H1 (cell line): ENCODE measurements around the gene ADRA2B. TPM values are rescaled to one million over a fixed set of nuclear protein-coding genes. Genes with fewer than 3 reads are reported as not detected.

ENCODE experiments used
- CTCF ChIA-PET: fragments of 300-600 bp; sonication (Branson Sonifier 250); formaldehyde crosslinking; loops from one replicate; lab custom pipeline; 2021; ENCODE audit not compliant: partially characterized antibody; lab: Charles Lee
- POLR2A ChIA-PET: fragments of 300-600 bp; sonication (Branson Sonifier 250); formaldehyde crosslinking; loops from one replicate; lab custom pipeline; 2021; ENCODE audit warnings: inconsistent platforms; ENCODE audit not compliant: partially characterized antibody; lab: Charles Lee
- DNase-seq, 2 experiments: peaks; one replicate each; pipeline versions ENCODE4 v3.0.0 to v3.0.0-alpha.2; 2010 to 2022; ENCODE audit warnings: low spot score in 2 of 2, low read depth in 1 of 2, mixed read lengths in 1 of 2
- FAIRE-seq: peaks from 2 replicates; lab custom pipeline; 2011; peaks lifted over from hg19 to GRCh38; lab: Jason Lieb, UNC
- H2AFZ ChIP-seq: 2 replicates; pipeline ENCODE4 v1.8.1; 2012; ENCODE audit warnings: low read length, inconsistent platforms
- H2AK5ac ChIP-seq: 2 replicates; pipeline ENCODE4 v1.6.1; 2013; ENCODE audit warnings: low read depth, low read length
- H2BK120ac ChIP-seq: replicated peaks from 2 replicates; pipeline ENCODE3; 2013; ENCODE audit warnings: low read depth, low read length, inconsistent platforms
- H2BK12ac ChIP-seq: 2 replicates; pipeline ENCODE4 v1.6.1; 2013; ENCODE audit warnings: low read depth, low read length
- H2BK15ac ChIP-seq: 2 replicates; pipeline ENCODE4 v1.6.1; 2013; ENCODE audit warnings: low read length
- H2BK20ac ChIP-seq: 2 replicates; pipeline ENCODE4 v1.6.1; 2013; ENCODE audit warnings: low read length
- H2BK5ac ChIP-seq: 2 replicates; pipeline ENCODE4 v1.6.1; 2013; ENCODE audit warnings: low read depth, low read length
- H3K14ac ChIP-seq: 2 replicates; pipeline ENCODE4 v1.6.1; 2013; ENCODE audit warnings: inconsistent platforms; ENCODE audit not compliant: insufficient read length
- H3K18ac ChIP-seq: 2 replicates; pipeline ENCODE4 v1.6.1; 2013; ENCODE audit warnings: low read length; ENCODE audit errors: extremely low read depth
- H3K23ac ChIP-seq: 2 replicates; pipeline ENCODE4 v1.6.1; 2013; ENCODE audit warnings: inconsistent platforms; ENCODE audit not compliant: insufficient read length
- H3K23me2 ChIP-seq: 2 replicates; pipeline ENCODE4 v1.6.1; 2013; ENCODE audit warnings: low read depth, low read length
- H3K27ac ChIP-seq: 2 replicates; pipeline ENCODE4 v1.6.1; 2011; ENCODE audit warnings: low read depth, low read length, inconsistent platforms
- H3K27me3 ChIP-seq, 4 experiments: replicated peaks in 1 of 4; 1 replicate in 1 of 4; 2 replicates in 3 of 4; pipeline versions ENCODE4 v1.6.1 to v1.8.1; 2011 to 2013; ENCODE audit warnings: low read length in 3 of 4, mild to moderate bottlenecking in 3 of 4, inconsistent platforms in 2 of 4, mixed read lengths in 2 of 4, moderate library complexity in 1 of 4; ENCODE audit not compliant: control insufficient read depth in 3 of 4, insufficient read depth in 3 of 4; ENCODE audit errors: extremely low read depth in 1 of 4
- H3K36me3 ChIP-seq, 4 experiments: 2 replicates each; pipeline versions ENCODE4 v1.6.1 to v1.8.1; 2011 to 2013; ENCODE audit warnings: mild to moderate bottlenecking in 4 of 4, low read length in 3 of 4, moderate library complexity in 2 of 4, control low read depth in 1 of 4, inconsistent platforms in 1 of 4; ENCODE audit not compliant: insufficient read depth in 4 of 4, control insufficient read depth in 2 of 4
- H3K4ac ChIP-seq: replicated peaks from 2 replicates; pipeline ENCODE3; 2013; ENCODE audit warnings: low read length, low read depth, mixed read lengths, inconsistent platforms; ENCODE audit not compliant: insufficient read length
- H3K4me1 ChIP-seq, 4 experiments: replicated peaks in 1 of 4; 1 replicate in 1 of 4; 2 replicates in 3 of 4; pipeline versions ENCODE4 v1.6.1 to v1.8.1; 2011 to 2013; ENCODE audit warnings: low read length in 3 of 4, inconsistent platforms in 2 of 4, mixed read lengths in 1 of 4; ENCODE audit not compliant: insufficient read depth in 4 of 4, control insufficient read depth in 3 of 4
- H3K4me2 ChIP-seq, 2 experiments: 2 replicates each; pipeline versions ENCODE4 v1.6.1 to v1.8.1; 2011 to 2013; ENCODE audit warnings: low read depth in 2 of 2, low read length in 2 of 2, control low read depth in 1 of 2, inconsistent platforms in 1 of 2, mild to moderate bottlenecking in 1 of 2; ENCODE audit not compliant: insufficient read depth in 1 of 2
- H3K4me3 ChIP-seq, 4 experiments: fragments of 200-600, 300-600 bp in 1 of 4; sonication (generic), shearing (Covaris generic), sonication (Bioruptor Twin) in 1 of 4; 2 replicates each; pipeline versions ENCODE4 v1.5.1 to v1.8.1; 2011 to 2016; ENCODE audit warnings: low read length in 4 of 4, low read depth in 3 of 4, control low read depth in 2 of 4, inconsistent platforms in 2 of 4, mild to moderate bottlenecking in 2 of 4, mixed read lengths in 1 of 4, moderate library complexity in 1 of 4; ENCODE audit not compliant: insufficient read depth in 2 of 4; ENCODE audit errors: extremely low read depth in 1 of 4
- H3K56ac ChIP-seq: replicated peaks from 2 replicates; pipeline ENCODE3; 2013; ENCODE audit warnings: low read depth, mild to moderate bottlenecking, mixed read lengths, low read length, inconsistent platforms; ENCODE audit not compliant: insufficient read length
- H3K79me1 ChIP-seq: 2 replicates; pipeline ENCODE4 v1.6.1; 2013; ENCODE audit warnings: low read depth, low read length, control low read depth
- H3K79me2 ChIP-seq, 2 experiments: 2 replicates each; pipeline versions ENCODE4 v1.6.1 to v1.8.1; 2012 to 2013; ENCODE audit warnings: low read length in 2 of 2, mild to moderate bottlenecking in 2 of 2, inconsistent platforms in 1 of 2; ENCODE audit not compliant: insufficient read depth in 2 of 2, control insufficient read depth in 1 of 2
- H3K9ac ChIP-seq, 4 experiments: replicated peaks in 1 of 4; 1 replicate in 1 of 4; 2 replicates in 3 of 4; pipeline versions ENCODE4 v1.6.1 to v1.8.1; 2011 to 2013; ENCODE audit warnings: low read depth in 3 of 4, low read length in 3 of 4, control low read depth in 2 of 4, mild to moderate bottlenecking in 2 of 4, moderate library complexity in 2 of 4, inconsistent platforms in 1 of 4; ENCODE audit errors: extremely low read depth in 1 of 4
- H3K9me3 ChIP-seq, 2 experiments: 2 replicates each; pipeline versions ENCODE4 v1.6.1 to v1.8.1; 2012 to 2013; ENCODE audit warnings: mild to moderate bottlenecking in 2 of 2, moderate library complexity in 2 of 2, control low read depth in 1 of 2, inconsistent platforms in 1 of 2, low read depth in 1 of 2, low read length in 1 of 2, mixed read lengths in 1 of 2; ENCODE audit not compliant: insufficient read depth in 2 of 2
- H4K20me1 ChIP-seq, 2 experiments: replicated peaks in 1 of 2; 2 replicates each; pipeline versions ENCODE3 to v1.8.1; 2011 to 2013; ENCODE audit warnings: inconsistent platforms in 2 of 2, low read length in 2 of 2, mild to moderate bottlenecking in 1 of 2; ENCODE audit not compliant: insufficient read depth in 2 of 2, control insufficient read depth in 1 of 2
- H4K5ac ChIP-seq: 2 replicates; pipeline ENCODE4 v1.6.1; 2013; ENCODE audit warnings: low read length, low read depth, mixed read lengths, inconsistent platforms; ENCODE audit not compliant: insufficient read length
- H4K8ac ChIP-seq: 2 replicates; pipeline ENCODE4 v1.8.0; 2013; ENCODE audit warnings: mild to moderate bottlenecking, moderate library complexity, low read length, inconsistent platforms; ENCODE audit not compliant: insufficient read depth; ENCODE audit errors: extremely low read depth
- H4K91ac ChIP-seq: replicated peaks from 2 replicates; pipeline ENCODE3; 2013; ENCODE audit warnings: low read length, mixed read lengths, inconsistent platforms; ENCODE audit not compliant: insufficient read length
- ATF2 ChIP-seq: IDR thresholded peaks from 2 replicates; pipeline ENCODE4 v1.6.1; 2012; ENCODE audit warnings: low read length, inconsistent platforms
- BACH1 ChIP-seq: IDR thresholded peaks from 2 replicates; pipeline ENCODE4 v1.6.1; 2012; ENCODE audit warnings: low read length, improper control_type of control experiment
- BRCA1 ChIP-seq: IDR thresholded peaks from 2 replicates; pipeline ENCODE4 v1.6.1; 2012; ENCODE audit warnings: low read depth, low read length, improper control_type of control experiment
- CBX8 ChIP-seq: fragments of 300-800, 300-1000 bp; sonication (generic); IDR thresholded peaks from 2 replicates; pipeline ENCODE4 v1.7.1; 2016; ENCODE audit warnings: low read depth, low read length, borderline replicate concordance
- CHD2 ChIP-seq: IDR thresholded peaks from 2 replicates; pipeline ENCODE4 v1.6.1; 2012; ENCODE audit warnings: low read length, improper control_type of control experiment
- CREB1 ChIP-seq: IDR thresholded peaks from 2 replicates; pipeline ENCODE4 v1.6.1; 2012; ENCODE audit warnings: inconsistent platforms
- CTBP2 ChIP-seq: IDR thresholded peaks from 2 replicates; pipeline ENCODE4 v1.7.0; 2011; ENCODE audit warnings: borderline replicate concordance, mild to moderate bottlenecking, moderate library complexity, mixed read lengths, low read length; ENCODE audit not compliant: insufficient read depth, insufficient read length
- GABPA ChIP-seq: IDR thresholded peaks from 2 replicates; pipeline ENCODE4 v1.6.1; 2011; ENCODE audit warnings: mild to moderate bottlenecking, low read length, moderate library complexity, borderline replicate concordance; ENCODE audit not compliant: insufficient read depth
- KDM4A ChIP-seq: IDR thresholded peaks from one replicate; pipeline ENCODE4 v1.7.1; 2012; ENCODE audit warnings: low read depth, mild to moderate bottlenecking, moderate library complexity, low read length, inconsistent platforms; ENCODE audit not compliant: severe bottlenecking
- POU5F1 ChIP-seq: IDR thresholded peaks from 2 replicates; pipeline ENCODE4 v1.6.1; 2011; ENCODE audit warnings: low read depth, mild to moderate bottlenecking, low read length, moderate library complexity
- WGBS, 2 experiments: shearing (Covaris generic) in 1 of 2; methylation state at CpG; one replicate each; pipeline versions ENCODE4 v1.1.6 to v1.1.7; 2013 to 2015; ENCODE audit warnings: low lambda C conversion rate in 2 of 2, mixed read lengths in 2 of 2, inconsistent platforms in 1 of 2, low coverage in 1 of 2, missing lambda C conversion rate in 1 of 2; ENCODE audit not compliant: insufficient replicate concordance in 2 of 2, insufficient coverage in 1 of 2, insufficient read length in 1 of 2; ENCODE audit errors: extremely low coverage in 1 of 2, missing lambda C conversion rate in 1 of 2; 5-methylcytosine and 5-hydroxymethylcytosine counted together
- polyA plus RNA-seq, 7 experiments: library from polyadenylated mRNA; depleted of rRNA in 3 of 7; stranded (reverse) in 5 of 7; unstranded in 2 of 7; fragments of >200 nt in 5 of 7; fragments of 200-250 nt in 2 of 7; gene quantifications; 1 replicate in 5 of 7; 2 replicates in 1 of 7; 4 replicates in 1 of 7; pipeline versions ENCODE4 v1.2.1 to v1.2.3, GENCODE V29; 2011 to 2013; ENCODE audit warnings: missing spikeins in 2 of 7, mixed read lengths in 2 of 7
- total RNA-seq: library from RNA; stranded (reverse); fragmentation: NEBNext Ultra II Directional; extraction: Animal tissue kit (Norgen Biotek cat#: 25700); gene quantifications from 2 replicates; pipeline ENCODE4 v1.2.1, GENCODE V29; 2021

ADRA2B gene
- total and polyA plus RNA-seq, 2 of the 8 experiments (the other 6 are each of a cell fraction or from before 2014, with no cell fraction given): 5.8 to 6.5 TPM

DNA sequence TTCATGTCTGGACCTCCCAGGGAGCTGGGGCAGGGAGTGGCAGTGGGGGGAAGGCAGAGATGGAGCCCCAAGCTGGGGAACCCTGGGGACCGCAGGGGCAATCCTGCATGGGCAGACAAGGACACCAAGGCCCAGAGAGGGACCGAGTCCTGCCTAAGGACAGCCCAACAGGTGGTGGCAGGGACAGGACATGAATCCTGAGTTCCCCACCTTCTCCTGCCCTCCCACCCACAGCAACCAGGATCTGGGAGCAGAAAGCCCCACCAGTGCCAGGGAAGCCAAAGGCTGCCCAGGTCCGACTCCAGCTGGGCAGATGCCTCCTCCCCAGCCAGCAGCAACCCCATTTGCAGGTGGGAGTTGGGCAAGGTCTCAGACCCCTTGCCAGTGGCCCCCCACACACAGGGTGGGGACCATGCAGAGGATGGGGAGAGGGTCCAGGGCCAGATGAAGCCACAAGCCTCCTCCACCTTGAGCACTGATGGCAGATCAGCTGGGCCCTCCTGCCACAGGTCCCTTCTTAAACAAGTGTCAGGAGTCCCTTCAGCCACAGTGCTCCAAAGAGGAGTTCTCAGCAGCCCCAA lies 6.3 kb downstream of the ADRA2B start:
- H3K4me3 ChIP-seq: no peak overlapping the region
- H3K18ac ChIP-seq: no peak overlapping the region; the same call in 1 of the 2 replicates
- no peak overlapping the region for H2BK120ac ChIP-seq
- 0 out of 2 replicates have a peak overlapping the region, but pooled peaks have one; percentile 32 for H2BK20ac ChIP-seq
- peaks cover 0 to 4% (median under 1%) of the 10 kb centered on the region in 4 experiments; a peak in 3 of 7 replicates for H3K27me3 ChIP-seq
- H2BK12ac ChIP-seq: peak overlapping the region; percentile 86; the same call in 1 of the 2 replicates
- no peaks in the 10 kb centered on the region for H3K79me2 ChIP-seq
- H2BK15ac ChIP-seq: peak overlapping the region; percentile 25; the same call in 1 of the 2 replicates
- no peak overlapping the region for H3K4me2 ChIP-seq
- no peak overlapping the region for H3K27ac ChIP-seq
- H4K8ac ChIP-seq: peak overlapping the region; percentile 29; the same call in 1 of the 2 replicates
- 92% methylated on average over 2 of the region's 3 CpGs; no CpG with 5 or more reads in 1 of the 2 experiments for WGBS, 2 experiments
- H3K4ac ChIP-seq: no peak overlapping the region
- H3K23me2 ChIP-seq: peaks cover 2% of the 10 kb centered on the region; the same call in 1 of the 2 replicates
- DNase-seq: no peak
- no peak overlapping the region for H2AK5ac ChIP-seq
- H3K9ac ChIP-seq: no peak overlapping the region
- no peak for TF ChIP-seq CBX8
- no peak for TF ChIP-seq BACH1
- no peak for TF ChIP-seq BRCA1
- no peak for TF ChIP-seq GABPA
- no peak for TF ChIP-seq KDM4A
- no peak for TF ChIP-seq CTBP2
- TF ChIP-seq ATF2: no peak
- TF ChIP-seq CHD2: no peak
- TF ChIP-seq POU5F1: no peak
- TF ChIP-seq CREB1: no peak
- no peak overlapping the region for H3K56ac ChIP-seq
- H3K79me1 ChIP-seq: no peaks in the 10 kb centered on the region
- POLR2A ChIA-PET: interaction anchor here (0.6 to 1.7 kb wide), 2 partner anchors 8 to 115 kb away, joined by 4 to 5 read pairs; no protein-coding TSS in a partner anchor
- no peaks in the 10 kb centered on the region for H4K20me1 ChIP-seq
- no peak for FAIRE-seq
- H3K23ac ChIP-seq: no peak overlapping the region
- 0 out of 2 replicates have a peak overlapping the region, but pooled peaks have one; percentile 62 for H2BK5ac ChIP-seq
- peaks cover 0 to 25% (median 17%) of the 10 kb centered on the region in 4 experiments; a peak in 6 of 7 replicates for H3K4me1 ChIP-seq
- H4K5ac ChIP-seq: no peak overlapping the region
- H3K14ac ChIP-seq: no peak overlapping the region
- CTCF ChIA-PET: interaction anchor here (0.8 to 3.1 kb wide), 6 partner anchors 9 to 124 kb away, joined by 3 to 18 read pairs (median 4); no protein-coding TSS in a partner anchor
- no peak overlapping the region for H2AFZ ChIP-seq
- H3K9me3 ChIP-seq: peaks cover 4 to 9% of the 10 kb centered on the region in 2 experiments
- H4K91ac ChIP-seq: peak overlapping the region; percentile 26
- H3K36me3 ChIP-seq: no peaks in the 10 kb centered on the region
